GM12892 (cell line): ENCODE measurements around the gene LGR4. TPM values are rescaled to one million over a fixed set of nuclear protein-coding genes. Genes with fewer than 3 reads are reported as not detected.
A peak's percentile ranks its signal among the peaks of the same experiment; 100 is the strongest.
"Not testable (repeated sequence)": the region's sequence is repeated elsewhere in the genome, so short reads cannot be mapped to it uniquely, and the experiment has no call there.

Experiments
- DNase-seq: peaks from one replicate; pipeline ENCODE4 v3.0.0; 2011; ENCODE audit not compliant: insufficient read length
- FAIRE-seq: peaks from 2 replicates; lab custom pipeline; 2011; peaks lifted over from hg19 to GRCh38; lab: Jason Lieb, UNC
- POLR2A ChIP-seq: IDR thresholded peaks from 2 replicates; pipeline ENCODE4 v1.6.1; 2011; ENCODE audit warnings: low read depth, low read length, control low read depth
- POLR2AphosphoS5 ChIP-seq: IDR thresholded peaks from 2 replicates; pipeline ENCODE4 v1.6.1; 2011; ENCODE audit warnings: low read depth, low read length, control low read depth
- TAF1 ChIP-seq: IDR thresholded peaks from 2 replicates; pipeline ENCODE4 v1.6.1; 2011; ENCODE audit warnings: low read depth, mild to moderate bottlenecking, control low read depth, low read length, borderline replicate concordance
- polyA plus RNA-seq: library from polyadenylated mRNA; unstranded; fragments of >200 nt; gene quantifications from one replicate; pipeline ENCODE4 v1.2.1, GENCODE V29; 2012; ENCODE audit warnings: missing spikeins, inconsistent platforms; ENCODE audit not compliant: missing spikeins

LGR4 gene, protein sequence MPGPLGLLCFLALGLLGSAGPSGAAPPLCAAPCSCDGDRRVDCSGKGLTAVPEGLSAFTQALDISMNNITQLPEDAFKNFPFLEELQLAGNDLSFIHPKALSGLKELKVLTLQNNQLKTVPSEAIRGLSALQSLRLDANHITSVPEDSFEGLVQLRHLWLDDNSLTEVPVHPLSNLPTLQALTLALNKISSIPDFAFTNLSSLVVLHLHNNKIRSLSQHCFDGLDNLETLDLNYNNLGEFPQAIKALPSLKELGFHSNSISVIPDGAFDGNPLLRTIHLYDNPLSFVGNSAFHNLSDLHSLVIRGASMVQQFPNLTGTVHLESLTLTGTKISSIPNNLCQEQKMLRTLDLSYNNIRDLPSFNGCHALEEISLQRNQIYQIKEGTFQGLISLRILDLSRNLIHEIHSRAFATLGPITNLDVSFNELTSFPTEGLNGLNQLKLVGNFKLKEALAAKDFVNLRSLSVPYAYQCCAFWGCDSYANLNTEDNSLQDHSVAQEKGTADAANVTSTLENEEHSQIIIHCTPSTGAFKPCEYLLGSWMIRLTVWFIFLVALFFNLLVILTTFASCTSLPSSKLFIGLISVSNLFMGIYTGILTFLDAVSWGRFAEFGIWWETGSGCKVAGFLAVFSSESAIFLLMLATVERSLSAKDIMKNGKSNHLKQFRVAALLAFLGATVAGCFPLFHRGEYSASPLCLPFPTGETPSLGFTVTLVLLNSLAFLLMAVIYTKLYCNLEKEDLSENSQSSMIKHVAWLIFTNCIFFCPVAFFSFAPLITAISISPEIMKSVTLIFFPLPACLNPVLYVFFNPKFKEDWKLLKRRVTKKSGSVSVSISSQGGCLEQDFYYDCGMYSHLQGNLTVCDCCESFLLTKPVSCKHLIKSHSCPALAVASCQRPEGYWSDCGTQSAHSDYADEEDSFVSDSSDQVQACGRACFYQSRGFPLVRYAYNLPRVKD
- 0.59 TPM for polyA plus RNA-seq

- peak; percentile 86 for FAIRE-seq
These were observed at the start of gene LGR4 for GRCh38 chr11:27472398-27473016. Gene LGR4, minus strand, starts transcription at chr11:27472790. Its CDS starts 488 bp downstream, at chr11:27472302.

GRCh38 chr11:27520226-27520625 is 47.6 kb upstream of the LGR4 start:
- no peak for DNase-seq
- TF ChIP-seq POLR2A (no peak), POLR2AphosphoS5 (no peak), TAF1 (no peak)
- FAIRE-seq, result no peak

More at GRCh38 chr11:27472398-27473016, at the start of gene LGR4:
- TF ChIP-seq POLR2AphosphoS5 (no peak), POLR2A (no peak)
- DNase-seq, result peak; percentile 48

GRCh38 chr11:27518518-27518917 is 45.9 kb upstream of the LGR4 start:
- FAIRE-seq (no peak), DNase-seq (no peak)
- TF ChIP-seq POLR2A, result no peak
- TF ChIP-seq POLR2AphosphoS5, result no peak

DNA sequence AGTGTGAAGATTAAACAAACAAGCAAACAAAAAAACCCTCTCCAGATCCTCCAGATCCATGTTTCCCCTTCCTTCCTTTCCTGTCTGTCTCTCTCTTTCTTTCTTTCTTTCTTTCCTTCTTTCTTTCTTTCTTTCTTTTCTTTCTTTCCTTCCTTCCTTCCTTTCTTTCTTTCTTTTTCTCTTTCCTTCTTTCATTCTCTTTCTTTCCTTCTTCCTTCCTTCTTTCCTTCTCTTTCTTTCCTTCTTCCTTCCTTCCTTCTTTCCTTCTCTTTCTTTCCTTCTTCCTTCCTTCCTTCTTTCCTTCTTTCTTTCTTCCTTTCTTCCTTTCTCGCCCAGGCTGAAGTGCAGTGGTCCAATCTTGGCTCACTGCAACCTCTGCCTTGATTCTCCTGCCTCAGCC is 44.9 kb upstream of the LGR4 start:
- DNase-seq, FAIRE-seq: not testable (repeated sequence)

GRCh38 chr11:27514558-27514957 is 42.0 kb upstream of the LGR4 start:
- DNase-seq (no peak), FAIRE-seq (no peak)
- no peak for TF ChIP-seq TAF1
- no peak for TF ChIP-seq POLR2AphosphoS5
- no peak for TF ChIP-seq POLR2A

DNA sequence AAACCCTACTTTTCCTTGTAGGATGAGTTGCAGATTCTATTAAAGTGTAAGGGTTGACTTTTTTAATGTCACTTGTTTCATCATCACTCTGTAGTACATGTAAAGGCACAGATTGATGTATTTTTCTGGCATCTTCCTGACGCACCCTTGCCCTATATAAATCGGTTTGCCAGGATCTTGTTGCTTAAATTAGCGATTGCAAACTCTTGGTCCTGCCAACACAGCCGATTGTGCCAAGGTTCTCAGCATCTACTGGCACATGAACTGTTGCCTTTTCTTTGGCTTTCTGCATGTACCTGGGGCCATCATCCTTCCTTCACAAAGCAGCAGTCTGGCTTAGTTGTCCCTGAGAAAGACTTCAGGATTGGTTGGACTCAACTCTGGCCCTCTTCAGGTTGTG is 41.5 kb upstream of the LGR4 start:
- FAIRE-seq, result no peak
- TF ChIP-seq TAF1, result no peak
- no peak for TF ChIP-seq POLR2AphosphoS5
- TF ChIP-seq POLR2A, result no peak
- DNase-seq, result no peak

- TF ChIP-seq POLR2A, result no peak
- TF ChIP-seq TAF1, result no peak
- TF ChIP-seq POLR2AphosphoS5, result no peak
- FAIRE-seq, result no peak
- no peak for DNase-seq
These were observed 40.8 kb upstream of the LGR4 start for GRCh38 chr11:27513389-27513788.

DNA sequence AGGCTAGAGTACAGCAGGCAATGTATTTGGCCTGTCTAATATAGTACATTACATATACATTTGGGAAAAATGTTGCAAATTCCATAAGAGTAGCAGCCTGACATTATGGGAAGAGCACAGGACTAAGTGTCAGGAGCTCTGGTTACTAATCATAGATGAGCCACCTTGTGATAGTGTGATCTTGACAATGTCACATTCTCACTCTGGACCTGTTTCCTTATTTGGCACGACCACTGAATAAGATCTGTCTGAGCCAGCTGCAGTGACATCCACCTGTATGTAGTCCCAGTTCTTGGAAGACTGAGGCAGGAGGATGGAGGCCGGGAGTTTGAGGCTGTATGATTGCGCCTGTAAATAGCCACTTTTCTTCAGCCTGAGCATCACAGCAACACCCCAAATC is 39.6 kb upstream of the LGR4 start:
- no peak for DNase-seq
- FAIRE-seq, result peak; percentile 58
- TF ChIP-seq POLR2A (no peak), POLR2AphosphoS5 (no peak), TAF1 (no peak)

DNA sequence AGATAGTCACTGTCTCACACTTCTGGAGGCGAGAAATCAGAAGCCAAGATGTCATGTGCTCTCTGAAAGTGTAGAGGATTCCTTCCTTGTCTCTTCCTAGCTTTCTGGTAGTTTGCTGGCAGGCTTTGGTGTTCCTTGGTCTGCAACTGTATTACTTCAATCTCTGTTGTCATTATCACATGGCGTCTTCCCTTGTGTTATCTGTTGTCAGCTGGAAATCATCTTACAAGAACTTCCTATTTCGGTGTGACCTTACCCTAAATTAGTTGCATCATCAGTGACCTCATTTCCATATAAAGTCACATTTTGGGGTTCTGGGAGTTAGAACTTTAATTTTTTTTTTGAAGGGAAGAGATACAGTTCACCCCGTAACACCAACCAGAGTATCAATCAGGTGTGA is 37.3 kb upstream of the LGR4 start:
- DNase-seq (no peak), FAIRE-seq (no peak)
- TF ChIP-seq POLR2AphosphoS5 (no peak), POLR2A (no peak), TAF1 (no peak)

DNA sequence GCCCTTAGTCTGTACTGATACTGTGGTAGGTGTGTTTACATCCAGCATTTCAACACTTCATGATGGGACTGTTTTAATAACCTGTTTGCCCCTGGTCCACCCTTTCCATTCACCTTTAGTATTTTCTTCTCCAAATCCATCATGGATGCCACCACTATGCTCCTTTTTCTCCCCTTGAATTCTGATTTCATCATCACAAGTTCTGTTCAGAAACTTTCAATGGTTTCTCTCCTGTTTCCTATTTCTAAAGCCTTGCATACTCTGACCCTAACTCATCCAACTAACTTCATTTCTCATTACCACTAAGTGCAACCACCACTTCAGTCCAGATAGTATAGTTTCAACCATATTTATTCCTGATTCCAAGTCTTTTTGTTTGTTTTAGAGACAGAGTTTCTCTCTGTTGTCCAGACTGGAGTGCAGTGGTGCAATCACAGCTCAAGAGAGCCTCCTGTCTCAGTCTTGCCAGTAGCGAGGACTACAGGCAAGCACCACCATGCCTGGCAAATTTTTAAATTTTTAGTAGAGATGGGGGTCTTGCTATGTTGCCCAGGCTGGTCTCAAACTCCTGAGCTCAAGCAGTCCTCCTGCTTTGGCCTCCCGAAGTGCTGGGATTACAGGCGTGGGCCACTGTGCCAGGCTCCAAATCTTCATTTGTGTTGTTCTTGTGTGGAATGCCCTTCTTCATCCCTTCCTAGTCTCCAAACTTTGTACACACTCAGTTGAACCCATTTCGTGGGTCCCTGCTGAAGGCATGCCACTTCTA is 35.1 kb upstream of the LGR4 start:
- FAIRE-seq, result no peak
- DNase-seq, result no peak
- TF ChIP-seq TAF1 (no peak), POLR2AphosphoS5 (no peak), POLR2A (no peak)
